K562 (cell line): ENCODE results near the gene RNF214. TPM values are rescaled to one million over a fixed set of nuclear protein-coding genes. Genes with fewer than 3 reads are reported as not detected.
A peak's percentile ranks its signal among the peaks of the same experiment; 100 is the strongest.

Experiments
- ATAC-seq: fragments of 200-7000 bp; cut with Tn5 transposase; 3 replicates; pipeline ENCODE4 v1.9.1; 2020; ENCODE audit warnings: moderate library complexity
- BruUV-seq: library from RNA; stranded (reverse); fragments of 400-500 nt; replicated peaks from 2 replicates; lab custom pipeline; 2021; lab: Mats Ljungman, UMichigan
- CTCF ChIA-PET: fragments of 300-600 bp; formaldehyde crosslinking; extraction: SDS; loops from one replicate; lab custom pipeline; 2021; ENCODE audit warnings: low intra/inter-chr PET ratio; lab: Yijun Ruan, JAX
- POLR2A ChIA-PET: fragments of 300-600, 350-650 bp; sonication (Branson Sonifier 250); formaldehyde crosslinking; extraction: SDS; loops from one replicate; lab custom pipeline; 2021; ENCODE audit warnings: antibody characterized with exemption, inconsistent platforms; lab: Yijun Ruan, JAX
- DNase-seq, 4 experiments: peaks; one replicate each; pipeline versions ENCODE4 v3.0.0 to v3.0.0-alpha.2; 2011 to 2018; ENCODE audit warnings: low spot score in 3 of 4, mixed read lengths in 3 of 4; ENCODE audit errors: extremely low read depth in 1 of 4
- FAIRE-seq: peaks from 2 replicates; lab custom pipeline; 2011; peaks lifted over from hg19 to GRCh38; lab: Jason Lieb, UNC
- H2AFZ ChIP-seq: 2 replicates; pipeline ENCODE4 v1.6.0; 2011; ENCODE audit warnings: low read depth, low read length, control low read depth, inconsistent platforms
- H3K27ac ChIP-seq: fragments of 200-600 bp; 3 replicates; pipeline ENCODE4 v1.8.0; 2011; ENCODE audit warnings: low read depth, mild to moderate bottlenecking, control low read depth, inconsistent platforms, low read length, moderate library complexity, mixed read lengths; ENCODE audit errors: extremely low read depth
- H3K27me3 ChIP-seq, 2 experiments: fragments of 300-600 bp in 1 of 2; 2 replicates in 1 of 2; 3 replicates in 1 of 2; pipeline versions ENCODE4 v1.6.0 to v1.8.0; 2011; ENCODE audit warnings: inconsistent platforms in 2 of 2, low read length in 2 of 2, mild to moderate bottlenecking in 1 of 2, mixed read lengths in 1 of 2, moderate library complexity in 1 of 2; ENCODE audit not compliant: control insufficient read depth in 2 of 2, insufficient read depth in 2 of 2
- H3K36me3 ChIP-seq: fragments of 300-600 bp; 3 replicates; pipeline ENCODE4 v1.8.0; 2011; ENCODE audit warnings: mild to moderate bottlenecking, low read length, inconsistent platforms; ENCODE audit not compliant: control insufficient read depth, insufficient read depth
- H3K4me1 ChIP-seq, 2 experiments: fragments of 200-600 bp in 1 of 2; replicated peaks in 1 of 2; 2 replicates in 1 of 2; 3 replicates in 1 of 2; pipeline versions ENCODE4 v1.5.1 to v1.8.0; 2011; ENCODE audit warnings: inconsistent platforms in 2 of 2, low read length in 2 of 2, mild to moderate bottlenecking in 1 of 2, mixed read lengths in 1 of 2, moderate library complexity in 1 of 2; ENCODE audit not compliant: control insufficient read depth in 2 of 2, insufficient read depth in 2 of 2
- H3K4me2 ChIP-seq: 2 replicates; pipeline ENCODE4 v1.6.1; 2011; ENCODE audit warnings: low read length, control low read depth, inconsistent platforms, mixed read lengths; ENCODE audit not compliant: insufficient read depth
- H3K4me3 ChIP-seq: fragments of 200-600 bp; sonication (generic), shearing (Covaris generic); 2 replicates; pipeline ENCODE4 v1.5.1; 2016; ENCODE audit warnings: control low read depth, inconsistent platforms
- H3K79me2 ChIP-seq: fragments of 200-600 bp; 3 replicates; pipeline ENCODE4 v1.8.0; 2011; ENCODE audit warnings: low read length, inconsistent platforms; ENCODE audit not compliant: control insufficient read depth, insufficient read depth
- H3K9ac ChIP-seq, 2 experiments: 2 replicates each; pipeline versions ENCODE4 v1.6.0 to v1.6.1; 2011; ENCODE audit warnings: low read depth in 2 of 2, low read length in 2 of 2, control low read depth in 1 of 2, inconsistent platforms in 1 of 2, mild to moderate bottlenecking in 1 of 2, mixed read lengths in 1 of 2; ENCODE audit not compliant: insufficient read depth in 1 of 2
- H3K9me1 ChIP-seq: one replicate; pipeline ENCODE4 v1.6.0; 2011; ENCODE audit warnings: inconsistent platforms, mild to moderate bottlenecking, low read length, moderate library complexity; ENCODE audit not compliant: control insufficient read depth, insufficient read depth
- H3K9me3 ChIP-seq: replicated peaks from 2 replicates; pipeline ENCODE4 v1.5.1; 2011; ENCODE audit warnings: low read depth, low read length, inconsistent platforms; ENCODE audit not compliant: control insufficient read depth, insufficient read depth
- H4K20me1 ChIP-seq: replicated peaks from 2 replicates; pipeline ENCODE4 v1.6.1; 2011; ENCODE audit warnings: low read length, inconsistent platforms, mixed read lengths; ENCODE audit not compliant: control insufficient read depth, insufficient read depth
- FOXJ2 ChIP-seq: fragments of 200-800 bp; sonication (Bioruptor generic); IDR thresholded peaks from 2 replicates; pipeline ENCODE4 v1.6.1; 2016; ENCODE audit warnings: missing genetic modification characterization, missing compliant biosample characterization
- NR2C2 ChIP-seq, 2 experiments: fragments of 200-800 bp in 1 of 2; sonication (Bioruptor generic) in 1 of 2; sonication (generic) in 1 of 2; formaldehyde crosslinking in 1 of 2; IDR thresholded peaks; 2 replicates each; pipeline versions ENCODE4 v1.6.1 to v1.8.0; 2016 to 2022; ENCODE audit warnings: mild to moderate bottlenecking in 1 of 2, missing compliant biosample characterization in 1 of 2, missing genetic modification characterization in 1 of 2, missing genetic modification reagents in 1 of 2
- PRDM10 ChIP-seq: fragments of 450-650 bp; IDR thresholded peaks from 2 replicates; pipeline ENCODE4 v1.6.1; 2018; ENCODE audit not compliant: partially characterized antibody
- SMAD4 ChIP-seq: fragments of 250-450 bp; sonication (Bioruptor Pico); conservative IDR thresholded peaks from 2 replicates; pipeline ENCODE4 v1.8.0; 2021; ENCODE audit warnings: inconsistent platforms, mild to moderate bottlenecking, moderate library complexity
- ZBTB40 ChIP-seq, 2 experiments: fragments of 450-650 bp in 1 of 2; sonication (generic) in 1 of 2; formaldehyde crosslinking in 1 of 2; IDR thresholded peaks; 2 replicates each; pipeline versions ENCODE4 v1.7.1 to v1.9.0; 2016 to 2022; ENCODE audit warnings: inconsistent platforms in 1 of 2, mild to moderate bottlenecking in 1 of 2, missing genetic modification reagents in 1 of 2
- ZNF280B ChIP-seq: fragments of 250-450 bp; sonication (Bioruptor Pico); IDR thresholded peaks from 2 replicates; pipeline ENCODE4 v1.5.1; 2021; ENCODE audit warnings: mild to moderate bottlenecking
- WGBS: fragments of 100-300 bp; shearing (Covaris generic); methylation state at CpG from one replicate; pipeline ENCODE4 v1.1.6; 2016; ENCODE audit warnings: low coverage, mixed read lengths; ENCODE audit not compliant: insufficient coverage; ENCODE audit errors: missing lambda C conversion rate; 5-methylcytosine and 5-hydroxymethylcytosine counted together
- in situ Hi-C: fragments of 300-500 bp; cut with MboI; formaldehyde crosslinking; loops from 4 replicates; pipeline ENCODE4 v1.15.0; 2018; ENCODE audit warnings: inconsistent platforms, mixed read lengths
- intact Hi-C: fragments of 100-400 bp; cut with micrococcal nuclease; formaldehyde crosslinking; loops from 2 replicates; pipeline ENCODE4 v1.14.2; 2022
- polyA plus RNA-seq, 8 experiments: library from polyadenylated mRNA; depleted of rRNA in 4 of 8; stranded (reverse) in 5 of 8; unstranded in 3 of 8; fragments of >200 nt; fragmentation: Nextera tagmentation in 2 of 8; fragmentation: Illumina TruSeq in 1 of 8; extraction: Ambion mirVana in 2 of 8; extraction: Trizol in 1 of 8; gene quantifications; 2 replicates each; pipeline versions ENCODE4 v1.2.1 to v1.2.3, GENCODE V29; 2011 to 2014; ENCODE audit warnings: inconsistent platforms in 1 of 8, missing spikeins in 1 of 8
- total RNA-seq, 7 experiments: library from RNA; depleted of rRNA in 6 of 7; stranded (reverse); fragments of >200 nt in 6 of 7; fragmentation: Illumina TruSeq in 2 of 7; extraction: Trizol in 2 of 7; gene quantifications; 2 replicates each; pipeline versions ENCODE4 v1.2.1 to v1.2.3, GENCODE V29; 2011 to 2021; ENCODE audit warnings: low replicate concordance in 1 of 7

RNF214 gene
- total and polyA plus RNA-seq, 9 of the 15 experiments (the other 6 are each of a cell fraction or from before 2014, with no cell fraction given): 6.6 to 24.8 (median 11.9) TPM

GRCh38 chr11:117219455-117219854 is 13.0 kb upstream of the RNF214 start:
- WGBS: 85% methylated on average over 8 of the region's 8 CpGs
- H3K9me1 ChIP-seq: peaks cover 6% of the 10 kb centered on the region
- H4K20me1 ChIP-seq: peaks cover 7% of the 10 kb centered on the region
- CTCF ChIA-PET: no interaction called here
- H3K9ac ChIP-seq: peak overlapping the region in 1 of 2 experiments; percentile 30; a peak in 1 of 4 replicates
- ATAC-seq (no peak), FAIRE-seq (no peak), DNase-seq (no peak)
- no peak overlapping the region for H3K4me3 ChIP-seq
- no peaks in the 10 kb centered on the region for H3K79me2 ChIP-seq
- peaks cover 42 to 45% of the 10 kb centered on the region in 2 experiments; a peak in 4 of 5 replicates for H3K4me1 ChIP-seq
- no peak overlapping the region; the same call in 1 of the 2 replicates for H3K4me2 ChIP-seq
- H3K9me3 ChIP-seq: no peaks in the 10 kb centered on the region
- H3K36me3 ChIP-seq: peaks cover 69% of the 10 kb centered on the region
- H2AFZ ChIP-seq: no peak overlapping the region
- intact Hi-C loops: no loop called here
- in situ Hi-C loops: no loop called here
- BruUV-seq: no TSS peak
- POLR2A ChIA-PET: interaction anchor here (0.6 to 3.3 kb wide), 2 partner anchors 11 to 389 kb away, joined by 3 to 20 read pairs; partner anchors contain the start of gene PCSK7
- no peaks in the 10 kb centered on the region for H3K27me3 ChIP-seq
- no peak overlapping the region for H3K27ac ChIP-seq
- 0 out of 2 replicates have a peak, but pooled peaks have one; percentile 13 for TF ChIP-seq ZBTB40 (IDR thresholded peaks at IDR 0.05)
- no peak for TF ChIP-seq ZBTB40 (CRISPR knock-in tag; IDR thresholded peaks at IDR 0.05)
- no peak for TF ChIP-seq FOXJ2
- TF ChIP-seq ZNF280B: no peak
- TF ChIP-seq NR2C2 (CRISPR knock-in tag; IDR thresholded peaks at IDR 0.05): no peak
- TF ChIP-seq NR2C2 (tag; IDR thresholded peaks at IDR 0.05): peak; percentile 27; the same call in 1 of the 2 replicates
- TF ChIP-seq PRDM10: no peak
- no peak for TF ChIP-seq SMAD4
